GM23338 (cell line): Measurements from ENCODE around the gene BAX. TPM values are rescaled to one million over a fixed set of nuclear protein-coding genes. Genes with fewer than 3 reads are reported as not detected.

Experiments
- ATAC-seq: fragments of 200-7000 bp; cut with Tn5 transposase; 3 replicates; pipeline ENCODE4 v1.9.1; 2020
- DNase-seq: peaks from one replicate; pipeline ENCODE4 v3.0.0-alpha.2; 2015; ENCODE audit warnings: low spot score
- H2AFZ ChIP-seq: fragments of 200-600 bp; sonication (generic); 2 replicates; pipeline ENCODE4 v1.8.0; 2016; ENCODE audit warnings: antibody characterized with exemption, mild to moderate bottlenecking, moderate library complexity
- H3F3A ChIP-seq: fragments of 200-600 bp; sonication (generic); replicated peaks from 2 replicates; pipeline ENCODE4 v1.8.0; 2017; ENCODE audit warnings: antibody characterized with exemption, mixed run types, low read depth
- H3K27ac ChIP-seq: fragments of 200-600 bp; sonication (generic); 2 replicates; pipeline ENCODE4 v1.6.1; 2016; ENCODE audit warnings: low read depth
- H3K27me3 ChIP-seq: fragments of 200-600 bp; sonication (generic); 2 replicates; pipeline ENCODE4 v1.8.0; 2016; ENCODE audit warnings: mild to moderate bottlenecking, mixed run types, moderate library complexity; ENCODE audit not compliant: insufficient read depth
- H3K36me3 ChIP-seq: fragments of 200-600 bp; sonication (generic); 2 replicates; pipeline ENCODE4 v1.8.0; 2016; ENCODE audit warnings: mild to moderate bottlenecking; ENCODE audit not compliant: insufficient read depth
- H3K4me1 ChIP-seq: fragments of 200-600 bp; sonication (generic); 2 replicates; pipeline ENCODE4 v1.8.0; 2016; ENCODE audit warnings: mild to moderate bottlenecking, moderate library complexity; ENCODE audit not compliant: insufficient read depth
- H3K4me2 ChIP-seq: fragments of 200-600 bp; sonication (generic); 2 replicates; pipeline ENCODE4 v1.7.1; 2017; ENCODE audit warnings: mixed run types
- H3K4me3 ChIP-seq: fragments of 200-600 bp; sonication (generic); 2 replicates; pipeline ENCODE4 v1.6.1; 2016; ENCODE audit warnings: mixed run types
- H3K79me2 ChIP-seq: fragments of 200-600 bp; sonication (generic); replicated peaks from 2 replicates; pipeline ENCODE4 v1.8.0; 2017; ENCODE audit warnings: mild to moderate bottlenecking; ENCODE audit not compliant: insufficient read depth
- H3K9me2 ChIP-seq: fragments of 200-600 bp; sonication (generic); 2 replicates; pipeline ENCODE4 v1.8.0; 2017; ENCODE audit not compliant: insufficient read depth
- H4K20me1 ChIP-seq: fragments of 200-600 bp; sonication (generic); replicated peaks from 2 replicates; pipeline ENCODE4 v1.8.0; 2017; ENCODE audit warnings: mild to moderate bottlenecking; ENCODE audit not compliant: insufficient read depth
- H3K27ac Mint-ChIP-seq: 2 replicates; pipeline ENCODE4 v1.8.0; 2020; ENCODE audit warnings: inconsistent platforms, mild to moderate bottlenecking, moderate library complexity, mixed read lengths
- H3K27me3 Mint-ChIP-seq: 3 replicates; pipeline ENCODE4 v1.8.0; 2022; ENCODE audit warnings: low read depth, mild to moderate bottlenecking, moderate library complexity, mixed read lengths, inconsistent platforms; ENCODE audit not compliant: insufficient read depth, poor library complexity
- H3K36me3 Mint-ChIP-seq: 3 replicates; pipeline ENCODE4 v1.8.0; 2021; ENCODE audit warnings: low read depth, mild to moderate bottlenecking, inconsistent platforms, moderate library complexity, mixed read lengths
- H3K4me1 Mint-ChIP-seq: 3 replicates; pipeline ENCODE4 v1.8.0; 2020; ENCODE audit warnings: mild to moderate bottlenecking, inconsistent platforms, mixed read lengths
- H3K4me3 Mint-ChIP-seq: 3 replicates; pipeline ENCODE4 v1.8.0; 2021; ENCODE audit warnings: moderate library complexity, mild to moderate bottlenecking, inconsistent platforms, mixed read lengths
- H3K9me3 Mint-ChIP-seq: 3 replicates; pipeline ENCODE4 v1.8.0; 2020; ENCODE audit warnings: moderate library complexity, mild to moderate bottlenecking, inconsistent platforms, mixed read lengths
- EZH2 ChIP-seq: fragments of 200-600 bp; sonication (generic); IDR thresholded peaks from one replicate; pipeline ENCODE4 v1.8.0; 2017; ENCODE audit warnings: antibody characterized with exemption, mild to moderate bottlenecking, low read depth; ENCODE audit not compliant: unreplicated experiment
- JUNB ChIP-seq: IDR thresholded peaks from one replicate; pipeline ENCODE4 v1.6.1; 2016; ENCODE audit warnings: antibody characterized with exemption; ENCODE audit not compliant: unreplicated experiment
- ZNF114 ChIP-seq: fragments of 250-450 bp; sonication (Bioruptor Pico); IDR thresholded peaks from 2 replicates; pipeline ENCODE4 v1.5.0; 2020; ENCODE audit warnings: mild to moderate bottlenecking, moderate library complexity
- ZNF331 ChIP-seq: fragments of 250-450 bp; sonication (Bioruptor Pico); IDR thresholded peaks from 2 replicates; pipeline ENCODE4 v1.5.0; 2020; ENCODE audit warnings: low read depth, mild to moderate bottlenecking, moderate library complexity
- polyA plus RNA-seq: library from polyadenylated mRNA; unstranded; fragments of >200 nt; fragmentation: Nextera tagmentation; extraction: Ambion mirVana; gene quantifications from 2 replicates; pipeline ENCODE4 v1.2.1, GENCODE V29; 2016
- total RNA-seq: library from RNA; depleted of rRNA; stranded (reverse); fragments of >200 nt; shearing (Covaris generic); gene quantifications from 2 replicates; pipeline ENCODE4 v1.2.3, GENCODE V29; 2014
- TF ChIP-seq, protein P1 (sequence below): IDR thresholded peaks from one replicate; pipeline ENCODE4 v1.6.1; 2018; ENCODE audit warnings: antibody characterized with exemption; ENCODE audit not compliant: unreplicated experiment
- TF ChIP-seq, protein P2 (sequence below): fragments of 250-450 bp; sonication (Bioruptor Pico); IDR thresholded peaks from 2 replicates; pipeline ENCODE4 v1.5.0; 2020; ENCODE audit warnings: mild to moderate bottlenecking, moderate library complexity
- TF ChIP-seq, protein P3 (sequence below), 2 experiments: fragments of 200-600 bp in 1 of 2; sonication (generic) in 1 of 2; conservative IDR thresholded peaks; 2 replicates each; pipeline versions ENCODE4 v1.5.1 to v1.6.1; 2016 to 2017; ENCODE audit warnings: antibody characterized with exemption in 2 of 2, low read depth in 2 of 2, mild to moderate bottlenecking in 2 of 2, moderate library complexity in 1 of 2

BAX gene
- total and polyA plus RNA-seq, 2 experiments from 2014 or later: 179 to 261 TPM

DNA sequence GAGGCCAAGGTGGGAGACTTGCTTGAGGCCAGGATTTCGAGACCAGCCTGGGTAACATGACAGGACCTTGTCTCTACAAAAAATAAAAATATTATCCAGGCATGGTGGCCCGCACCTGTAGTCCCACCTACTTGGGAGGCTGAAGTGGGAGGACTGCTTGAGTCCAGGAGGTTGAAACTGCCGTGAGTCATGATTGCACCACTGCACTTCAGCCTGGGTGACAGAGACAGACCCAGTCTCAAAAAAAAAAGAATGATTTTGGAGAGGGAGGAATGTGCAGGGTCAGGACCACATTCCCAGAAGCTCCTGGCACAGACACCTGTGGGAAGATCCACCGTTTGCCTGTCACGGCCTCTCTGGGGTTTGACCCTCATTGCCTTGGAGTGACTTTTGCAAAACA is 9.3 kb upstream of the BAX start (continued):
- TF ChIP-seq, protein P1, sequence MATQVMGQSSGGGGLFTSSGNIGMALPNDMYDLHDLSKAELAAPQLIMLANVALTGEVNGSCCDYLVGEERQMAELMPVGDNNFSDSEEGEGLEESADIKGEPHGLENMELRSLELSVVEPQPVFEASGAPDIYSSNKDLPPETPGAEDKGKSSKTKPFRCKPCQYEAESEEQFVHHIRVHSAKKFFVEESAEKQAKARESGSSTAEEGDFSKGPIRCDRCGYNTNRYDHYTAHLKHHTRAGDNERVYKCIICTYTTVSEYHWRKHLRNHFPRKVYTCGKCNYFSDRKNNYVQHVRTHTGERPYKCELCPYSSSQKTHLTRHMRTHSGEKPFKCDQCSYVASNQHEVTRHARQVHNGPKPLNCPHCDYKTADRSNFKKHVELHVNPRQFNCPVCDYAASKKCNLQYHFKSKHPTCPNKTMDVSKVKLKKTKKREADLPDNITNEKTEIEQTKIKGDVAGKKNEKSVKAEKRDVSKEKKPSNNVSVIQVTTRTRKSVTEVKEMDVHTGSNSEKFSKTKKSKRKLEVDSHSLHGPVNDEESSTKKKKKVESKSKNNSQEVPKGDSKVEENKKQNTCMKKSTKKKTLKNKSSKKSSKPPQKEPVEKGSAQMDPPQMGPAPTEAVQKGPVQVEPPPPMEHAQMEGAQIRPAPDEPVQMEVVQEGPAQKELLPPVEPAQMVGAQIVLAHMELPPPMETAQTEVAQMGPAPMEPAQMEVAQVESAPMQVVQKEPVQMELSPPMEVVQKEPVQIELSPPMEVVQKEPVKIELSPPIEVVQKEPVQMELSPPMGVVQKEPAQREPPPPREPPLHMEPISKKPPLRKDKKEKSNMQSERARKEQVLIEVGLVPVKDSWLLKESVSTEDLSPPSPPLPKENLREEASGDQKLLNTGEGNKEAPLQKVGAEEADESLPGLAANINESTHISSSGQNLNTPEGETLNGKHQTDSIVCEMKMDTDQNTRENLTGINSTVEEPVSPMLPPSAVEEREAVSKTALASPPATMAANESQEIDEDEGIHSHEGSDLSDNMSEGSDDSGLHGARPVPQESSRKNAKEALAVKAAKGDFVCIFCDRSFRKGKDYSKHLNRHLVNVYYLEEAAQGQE: no peak
- TF ChIP-seq, protein P2, sequence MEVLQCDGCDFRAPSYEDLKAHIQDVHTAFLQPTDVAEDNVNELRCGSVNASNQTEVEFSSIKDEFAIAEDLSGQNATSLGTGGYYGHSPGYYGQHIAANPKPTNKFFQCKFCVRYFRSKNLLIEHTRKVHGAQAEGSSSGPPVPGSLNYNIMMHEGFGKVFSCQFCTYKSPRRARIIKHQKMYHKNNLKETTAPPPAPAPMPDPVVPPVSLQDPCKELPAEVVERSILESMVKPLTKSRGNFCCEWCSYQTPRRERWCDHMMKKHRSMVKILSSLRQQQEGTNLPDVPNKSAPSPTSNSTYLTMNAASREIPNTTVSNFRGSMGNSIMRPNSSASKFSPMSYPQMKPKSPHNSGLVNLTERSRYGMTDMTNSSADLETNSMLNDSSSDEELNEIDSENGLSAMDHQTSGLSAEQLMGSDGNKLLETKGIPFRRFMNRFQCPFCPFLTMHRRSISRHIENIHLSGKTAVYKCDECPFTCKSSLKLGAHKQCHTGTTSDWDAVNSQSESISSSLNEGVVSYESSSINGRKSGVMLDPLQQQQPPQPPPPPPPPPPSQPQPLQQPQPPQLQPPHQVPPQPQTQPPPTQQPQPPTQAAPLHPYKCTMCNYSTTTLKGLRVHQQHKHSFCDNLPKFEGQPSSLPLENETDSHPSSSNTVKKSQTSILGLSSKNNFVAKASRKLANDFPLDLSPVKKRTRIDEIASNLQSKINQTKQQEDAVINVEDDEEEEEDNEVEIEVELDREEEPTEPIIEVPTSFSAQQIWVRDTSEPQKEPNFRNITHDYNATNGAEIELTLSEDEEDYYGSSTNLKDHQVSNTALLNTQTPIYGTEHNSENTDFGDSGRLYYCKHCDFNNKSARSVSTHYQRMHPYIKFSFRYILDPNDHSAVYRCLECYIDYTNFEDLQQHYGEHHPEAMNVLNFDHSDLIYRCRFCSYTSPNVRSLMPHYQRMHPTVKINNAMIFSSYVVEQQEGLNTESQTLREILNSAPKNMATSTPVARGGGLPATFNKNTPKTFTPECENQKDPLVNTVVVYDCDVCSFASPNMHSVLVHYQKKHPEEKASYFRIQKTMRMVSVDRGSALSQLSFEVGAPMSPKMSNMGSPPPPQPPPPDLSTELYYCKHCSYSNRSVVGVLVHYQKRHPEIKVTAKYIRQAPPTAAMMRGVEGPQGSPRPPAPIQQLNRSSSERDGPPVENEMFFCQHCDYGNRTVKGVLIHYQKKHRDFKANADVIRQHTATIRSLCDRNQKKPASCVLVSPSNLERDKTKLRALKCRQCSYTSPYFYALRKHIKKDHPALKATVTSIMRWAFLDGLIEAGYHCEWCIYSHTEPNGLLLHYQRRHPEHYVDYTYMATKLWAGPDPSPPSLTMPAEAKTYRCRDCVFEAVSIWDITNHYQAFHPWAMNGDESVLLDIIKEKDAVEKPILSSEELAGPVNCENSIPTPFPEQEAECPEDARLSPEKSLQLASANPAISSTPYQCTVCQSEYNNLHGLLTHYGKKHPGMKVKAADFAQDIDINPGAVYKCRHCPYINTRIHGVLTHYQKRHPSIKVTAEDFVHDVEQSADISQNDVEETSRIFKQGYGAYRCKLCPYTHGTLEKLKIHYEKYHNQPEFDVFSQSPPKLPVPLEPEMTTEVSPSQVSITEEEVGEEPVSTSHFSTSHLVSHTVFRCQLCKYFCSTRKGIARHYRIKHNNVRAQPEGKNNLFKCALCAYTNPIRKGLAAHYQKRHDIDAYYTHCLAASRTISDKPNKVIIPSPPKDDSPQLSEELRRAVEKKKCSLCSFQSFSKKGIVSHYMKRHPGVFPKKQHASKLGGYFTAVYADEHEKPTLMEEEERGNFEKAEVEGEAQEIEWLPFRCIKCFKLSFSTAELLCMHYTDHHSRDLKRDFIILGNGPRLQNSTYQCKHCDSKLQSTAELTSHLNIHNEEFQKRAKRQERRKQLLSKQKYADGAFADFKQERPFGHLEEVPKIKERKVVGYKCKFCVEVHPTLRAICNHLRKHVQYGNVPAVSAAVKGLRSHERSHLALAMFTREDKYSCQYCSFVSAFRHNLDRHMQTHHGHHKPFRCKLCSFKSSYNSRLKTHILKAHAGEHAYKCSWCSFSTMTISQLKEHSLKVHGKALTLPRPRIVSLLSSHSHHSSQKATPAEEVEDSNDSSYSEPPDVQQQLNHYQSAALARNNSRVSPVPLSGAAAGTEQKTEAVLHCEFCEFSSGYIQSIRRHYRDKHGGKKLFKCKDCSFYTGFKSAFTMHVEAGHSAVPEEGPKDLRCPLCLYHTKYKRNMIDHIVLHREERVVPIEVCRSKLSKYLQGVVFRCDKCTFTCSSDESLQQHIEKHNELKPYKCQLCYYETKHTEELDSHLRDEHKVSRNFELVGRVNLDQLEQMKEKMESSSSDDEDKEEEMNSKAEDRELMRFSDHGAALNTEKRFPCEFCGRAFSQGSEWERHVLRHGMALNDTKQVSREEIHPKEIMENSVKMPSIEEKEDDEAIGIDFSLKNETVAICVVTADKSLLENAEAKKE (CRISPR knock-in tag): no peak
- no peak for TF ChIP-seq ZNF114 (CRISPR knock-in tag)

DNA sequence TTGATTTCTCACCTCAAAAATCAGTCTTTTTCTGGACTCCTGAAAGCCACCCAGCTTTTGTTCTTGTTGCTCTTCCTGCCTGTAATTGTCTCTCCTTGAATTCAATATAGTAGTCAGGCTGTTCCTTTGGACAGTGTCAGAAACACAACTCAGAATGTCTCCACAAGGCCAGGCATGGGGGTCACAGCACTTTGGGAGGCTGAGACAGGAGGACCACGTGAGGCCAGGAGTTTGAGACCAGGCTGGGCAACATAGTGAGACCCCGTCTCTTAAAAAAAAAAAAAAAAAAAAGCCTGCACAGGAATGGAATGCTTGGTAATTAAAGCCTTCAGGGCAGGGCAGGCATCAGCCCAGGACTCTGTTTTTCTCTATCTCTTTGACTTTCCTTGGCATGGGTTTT is 8.9 kb upstream of the BAX start:
- Mint-ChIP-seq H3K27ac (no peak overlapping the region), H3K4me3 (no peak overlapping the region), H3K4me1 (no peaks in the 10 kb centered on the region), H3K27me3 (peaks cover 15% of the 10 kb centered on the region), H3K9me3 (peaks cover 26% of the 10 kb centered on the region), H3K36me3 (peaks cover 24% of the 10 kb centered on the region)
- Histone ChIP-seq H3K4me2 (no peak overlapping the region), H3K4me3 (no peak overlapping the region), H2AFZ (no peak overlapping the region), H3K27me3 (no peaks in the 10 kb centered on the region), H3K27ac (no peak overlapping the region), H3F3A (no peaks in the 10 kb centered on the region), H3K9me2 (no peaks in the 10 kb centered on the region), H3K36me3 (no peaks in the 10 kb centered on the region), H3K4me1 (no peaks in the 10 kb centered on the region), H3K79me2 (no peaks in the 10 kb centered on the region), H4K20me1 (no peaks in the 10 kb centered on the region)
- ATAC-seq: no peak
- DNase-seq: no peak
- TF ChIP-seq, protein P1: no peak
- TF ChIP-seq, protein P3, sequence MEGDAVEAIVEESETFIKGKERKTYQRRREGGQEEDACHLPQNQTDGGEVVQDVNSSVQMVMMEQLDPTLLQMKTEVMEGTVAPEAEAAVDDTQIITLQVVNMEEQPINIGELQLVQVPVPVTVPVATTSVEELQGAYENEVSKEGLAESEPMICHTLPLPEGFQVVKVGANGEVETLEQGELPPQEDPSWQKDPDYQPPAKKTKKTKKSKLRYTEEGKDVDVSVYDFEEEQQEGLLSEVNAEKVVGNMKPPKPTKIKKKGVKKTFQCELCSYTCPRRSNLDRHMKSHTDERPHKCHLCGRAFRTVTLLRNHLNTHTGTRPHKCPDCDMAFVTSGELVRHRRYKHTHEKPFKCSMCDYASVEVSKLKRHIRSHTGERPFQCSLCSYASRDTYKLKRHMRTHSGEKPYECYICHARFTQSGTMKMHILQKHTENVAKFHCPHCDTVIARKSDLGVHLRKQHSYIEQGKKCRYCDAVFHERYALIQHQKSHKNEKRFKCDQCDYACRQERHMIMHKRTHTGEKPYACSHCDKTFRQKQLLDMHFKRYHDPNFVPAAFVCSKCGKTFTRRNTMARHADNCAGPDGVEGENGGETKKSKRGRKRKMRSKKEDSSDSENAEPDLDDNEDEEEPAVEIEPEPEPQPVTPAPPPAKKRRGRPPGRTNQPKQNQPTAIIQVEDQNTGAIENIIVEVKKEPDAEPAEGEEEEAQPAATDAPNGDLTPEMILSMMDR (conservative IDR thresholded peaks at IDR 0.05; ENCODE audit: low read depth in 2 of 2): no peak
- no peak for TF ChIP-seq ZNF331 (CRISPR knock-in tag)
- no peak for TF ChIP-seq EZH2
- TF ChIP-seq ZNF114 (CRISPR knock-in tag): no peak
- TF ChIP-seq JUNB: no peak
